Subcutaneous adipose tissue (tissue), 4 donors: ENCODE results near the gene KMT2C. TPM values are rescaled to one million over a fixed set of nuclear protein-coding genes. Genes with fewer than 3 reads are reported as not detected.

Source experiments
- CTCF ChIP-seq: fragments of 450-650 bp; IDR thresholded peaks from one replicate; pipeline ENCODE4 v1.5.1; 2016; ENCODE audit warnings: low read depth, mild to moderate bottlenecking, control low read depth, antibody characterized with exemption, moderate library complexity
- total RNA-seq, 4 donors: library from RNA; depleted of rRNA; stranded (reverse); fragments of >200 nt; gene quantifications; one replicate each; pipeline ENCODE4 v1.1.0, GENCODE V29; 2016

The KMT2C gene
- total RNA-seq, 4 donors from 2014 or later = 68.7 to 86.8 (median 70.5) TPM

- TF ChIP-seq CTCF = no peak
Observed at GRCh38 chr7:152158801-152159587, 276.8 kb downstream of the KMT2C start.

GRCh38 chr7:152152267-152152666, 283.5 kb downstream of the KMT2C start:
- no peak for TF ChIP-seq CTCF

DNA sequence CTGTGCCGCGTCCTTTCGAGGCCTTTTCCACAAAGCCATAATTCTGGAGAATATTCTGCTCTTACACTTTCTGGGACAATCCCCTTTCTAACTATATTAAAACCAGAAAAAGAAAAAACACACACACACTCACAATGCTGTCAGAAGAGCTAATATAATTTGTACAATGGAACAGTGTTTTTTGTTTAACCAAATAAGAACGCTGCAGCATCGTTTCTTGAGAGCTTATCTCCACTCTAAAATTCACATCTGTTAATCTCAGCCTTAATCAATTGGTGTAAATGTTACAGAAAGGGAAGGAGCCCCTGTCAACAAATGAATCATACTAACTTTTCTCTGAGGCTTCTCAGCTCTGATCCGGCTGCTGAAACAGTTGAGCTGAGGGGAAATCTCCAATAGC, 286.4 kb downstream of the KMT2C start:
- TF ChIP-seq CTCF = no peak

DNA sequence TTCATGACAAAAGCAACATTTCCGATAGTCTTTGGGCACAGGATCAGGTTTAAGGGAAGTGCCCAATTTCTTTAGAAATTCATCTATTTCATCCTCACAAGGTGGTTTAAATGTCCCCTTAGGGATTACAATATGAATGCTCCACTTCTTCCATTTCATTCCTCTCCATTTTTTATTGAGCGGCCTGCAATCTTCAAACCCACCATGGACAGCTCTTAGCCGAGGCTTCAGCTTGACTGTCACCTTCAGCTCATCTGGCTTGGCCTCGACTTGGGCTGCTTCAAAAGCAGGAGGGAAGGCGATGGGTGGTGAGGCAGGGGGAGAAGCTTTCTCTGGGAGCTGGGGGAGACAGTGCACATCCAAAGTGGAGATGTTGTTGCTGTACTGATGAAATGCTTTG, 287.1 kb downstream of the KMT2C start:
- TF ChIP-seq CTCF = no peak

DNA sequence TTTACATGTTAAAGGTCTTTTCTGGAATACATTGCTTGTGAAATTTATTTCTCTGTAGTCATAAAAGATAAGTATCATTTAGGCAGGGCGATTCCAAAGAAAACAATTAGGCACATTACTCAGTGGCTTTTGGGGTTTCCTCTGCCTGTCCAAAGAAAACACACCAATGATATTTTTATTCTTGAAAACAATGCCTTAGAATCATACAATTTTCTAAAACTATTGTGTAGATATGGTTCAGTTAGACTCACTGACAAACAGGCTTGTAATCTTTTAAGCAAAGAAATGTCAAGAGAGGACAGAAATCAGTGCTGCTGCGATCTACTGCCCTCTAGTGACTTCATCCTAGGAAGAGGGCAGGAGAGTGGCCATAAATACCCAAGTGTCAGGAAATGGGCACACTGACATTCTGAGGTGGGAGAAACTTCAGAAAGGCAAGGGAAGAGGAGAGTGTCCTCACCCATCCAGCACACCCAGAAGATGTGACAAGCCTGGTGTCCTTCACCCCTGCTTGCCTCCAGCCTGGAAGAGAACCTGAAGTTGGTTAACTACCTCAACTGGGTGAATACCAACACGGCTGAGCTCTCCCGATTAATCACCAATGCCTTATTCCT, 289.8 kb downstream of the KMT2C start:
- no peak for TF ChIP-seq CTCF

DNA sequence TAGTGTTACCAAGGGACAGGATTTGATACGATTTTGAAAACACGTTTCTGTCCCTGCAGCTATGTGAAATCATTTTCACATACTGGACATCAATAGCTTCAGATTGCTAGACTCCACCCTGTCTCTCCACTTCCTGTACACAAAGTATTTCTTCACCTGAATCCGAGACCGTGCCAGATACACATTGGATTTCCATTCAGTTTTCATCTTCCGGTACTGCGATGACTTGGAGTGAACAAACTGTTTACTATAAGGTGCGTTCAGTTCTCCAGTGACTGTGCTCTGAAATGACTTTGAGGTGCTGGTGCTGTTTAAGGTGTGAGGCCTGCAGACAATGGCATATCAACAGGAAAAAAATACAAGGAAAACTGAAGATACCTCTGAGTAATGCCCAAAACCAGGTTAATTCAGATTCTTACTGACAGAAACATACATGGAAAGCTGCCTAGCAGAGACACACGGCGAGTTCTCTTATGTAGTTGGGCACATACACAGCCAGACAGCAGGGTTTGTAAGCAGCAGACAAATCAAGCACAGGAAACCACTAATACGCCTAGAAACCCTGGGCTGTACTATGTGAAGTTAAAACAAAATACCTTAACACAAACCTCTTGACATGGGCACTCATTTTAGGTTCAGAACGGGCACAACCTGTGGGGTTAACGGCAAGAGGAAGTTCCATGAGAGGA, 291.1 kb downstream of the KMT2C start:
- no peak for TF ChIP-seq CTCF

GRCh38 chr7:152142976-152143595, 292.7 kb downstream of the KMT2C start:
- TF ChIP-seq CTCF = no peak
